ENCODE data around the gene STAT1.
"Not testable (repeated sequence)": the region's sequence is repeated elsewhere in the genome, so short reads cannot be mapped to it uniquely, and the experiment has no call there.

STAT1 gene

DNA sequence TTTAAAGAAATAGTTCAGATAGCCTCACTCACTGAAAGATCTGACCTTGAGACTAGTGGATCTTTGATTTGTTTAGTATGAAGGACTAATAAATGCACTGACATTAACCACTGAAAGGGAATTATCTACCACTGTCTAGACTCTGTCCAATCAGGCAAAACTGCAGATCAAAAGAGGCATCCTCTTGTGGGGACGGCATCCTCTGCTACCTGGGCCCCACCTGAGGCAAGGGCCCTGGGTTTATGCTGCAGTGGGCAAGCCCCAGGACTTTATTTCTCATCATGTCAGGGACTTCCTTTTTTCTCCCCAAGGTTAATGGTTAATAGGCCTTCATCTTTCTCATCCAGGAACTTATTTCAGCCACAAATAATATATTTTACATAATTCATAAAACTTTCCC, 32.2 kb downstream of the STAT1 start:
- DNase-seq (ENCODE audit: low read depth): no peak

DNA sequence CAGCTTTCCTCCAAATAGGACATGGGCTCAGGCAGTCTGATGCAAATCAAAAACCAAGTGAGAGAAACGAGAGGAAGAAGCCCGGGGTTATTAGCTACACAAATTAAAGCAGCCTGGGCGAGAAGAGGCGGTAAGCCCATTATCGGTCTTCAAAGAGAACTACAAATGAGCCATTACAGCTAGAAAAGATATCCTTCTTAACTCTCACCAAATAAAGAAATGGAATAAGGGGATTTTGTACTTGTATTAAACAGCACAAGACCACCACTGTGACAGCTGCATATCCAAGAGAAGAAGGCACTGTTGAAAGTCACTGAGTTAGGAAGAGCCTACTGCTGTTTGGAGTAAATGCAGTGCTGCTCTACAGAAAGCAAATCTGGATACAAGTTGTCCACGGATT, 32.6 kb downstream of the STAT1 start:
- no peak for DNase-seq (ENCODE audit: low read depth)

DNA sequence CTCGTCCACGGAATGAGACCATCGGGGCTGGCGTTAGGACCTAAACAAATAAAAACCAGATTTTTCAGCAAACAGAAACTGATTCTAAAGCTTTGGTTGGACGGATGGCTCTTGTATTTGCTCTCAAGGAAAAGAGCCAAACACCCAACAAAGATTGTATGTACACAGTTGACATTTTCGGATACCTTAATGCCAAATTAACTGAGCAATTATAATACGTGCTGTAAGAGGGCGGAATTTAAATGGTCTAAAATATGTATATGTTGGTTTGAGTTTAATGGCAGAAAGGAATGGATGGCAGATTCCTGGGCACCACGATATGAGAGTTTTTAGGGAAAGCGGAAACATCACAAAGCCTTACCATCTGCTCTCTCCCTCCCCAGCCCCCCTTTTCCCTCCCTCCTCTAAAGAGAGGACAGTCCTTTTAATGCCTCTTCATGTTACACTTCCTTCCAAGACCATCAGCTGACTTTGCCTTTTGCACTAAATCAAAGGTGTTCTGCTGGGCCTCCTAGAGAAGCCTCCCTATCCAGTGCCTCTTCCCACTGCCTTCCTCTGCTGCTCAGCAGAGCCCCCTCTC, 33.3 kb downstream of the STAT1 start:
- DNase-seq (ENCODE audit: low read depth): no peak

DNA sequence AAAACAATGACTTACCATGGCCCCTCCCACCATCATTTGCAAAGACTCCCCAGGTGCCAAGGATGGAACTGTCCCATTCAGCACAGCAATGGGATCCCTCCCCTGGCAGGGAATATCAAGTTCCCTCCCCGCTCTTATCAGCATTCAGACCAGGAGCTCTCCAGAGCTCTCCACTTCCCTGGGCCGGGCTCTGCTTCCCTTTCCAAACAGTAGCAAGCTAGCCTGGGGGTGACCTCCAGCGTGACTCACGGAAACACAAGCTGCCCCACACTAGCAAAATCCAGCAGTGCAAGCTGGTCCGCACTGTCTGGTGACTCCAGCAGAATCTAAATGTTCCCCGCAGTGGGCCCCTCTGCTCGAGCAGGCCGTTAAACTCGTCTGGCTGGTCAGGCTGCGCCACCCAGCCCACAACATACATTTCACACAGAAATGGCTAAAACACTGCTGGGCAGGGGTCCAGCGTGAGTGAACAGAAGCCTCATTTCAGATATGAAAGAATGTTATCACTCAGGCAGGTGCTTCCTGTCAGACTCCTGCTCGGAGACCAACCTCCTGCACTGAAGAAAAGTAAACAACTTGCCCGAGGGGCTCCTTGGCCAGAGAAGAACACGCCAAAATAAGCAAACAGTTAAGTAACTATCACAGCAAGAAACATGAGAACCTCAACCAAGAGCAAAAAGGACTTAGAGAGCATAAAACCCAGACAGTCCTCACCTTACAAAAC, 33.9 kb downstream of the STAT1 start:
- no peak for DNase-seq (ENCODE audit: low read depth)

DNA sequence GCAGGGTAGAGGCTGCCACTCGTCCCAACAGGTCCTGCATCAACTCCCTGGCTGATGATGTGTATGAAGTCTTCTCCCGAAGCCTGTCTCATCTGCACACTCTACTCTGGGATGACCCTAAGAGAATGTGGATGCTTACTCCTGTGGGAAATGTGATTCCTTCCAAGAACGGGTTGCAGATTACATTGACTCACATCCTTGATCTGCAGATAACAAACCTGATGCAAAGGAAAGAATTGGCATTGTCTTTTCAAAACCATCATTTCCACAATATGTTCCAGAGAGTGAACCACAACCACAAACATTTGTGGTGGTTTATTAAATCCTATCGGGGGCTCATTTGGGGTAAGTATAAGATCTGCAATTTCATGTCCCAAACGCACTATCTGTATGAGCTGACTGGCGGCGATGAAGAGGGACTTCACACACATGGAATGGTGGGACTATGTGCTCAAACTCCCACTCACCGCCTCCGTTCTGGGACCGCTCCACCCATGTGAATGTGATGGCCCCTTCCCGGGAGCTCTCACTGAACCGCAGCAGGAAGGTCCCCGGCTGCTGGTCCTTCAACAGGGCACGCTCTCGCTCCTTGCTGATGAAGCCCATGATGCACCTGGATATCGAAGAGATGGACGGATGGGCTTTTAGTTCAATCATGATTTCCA, 35.5 kb downstream of the STAT1 start:
- no peak for DNase-seq (ENCODE audit: low read depth)

DNA sequence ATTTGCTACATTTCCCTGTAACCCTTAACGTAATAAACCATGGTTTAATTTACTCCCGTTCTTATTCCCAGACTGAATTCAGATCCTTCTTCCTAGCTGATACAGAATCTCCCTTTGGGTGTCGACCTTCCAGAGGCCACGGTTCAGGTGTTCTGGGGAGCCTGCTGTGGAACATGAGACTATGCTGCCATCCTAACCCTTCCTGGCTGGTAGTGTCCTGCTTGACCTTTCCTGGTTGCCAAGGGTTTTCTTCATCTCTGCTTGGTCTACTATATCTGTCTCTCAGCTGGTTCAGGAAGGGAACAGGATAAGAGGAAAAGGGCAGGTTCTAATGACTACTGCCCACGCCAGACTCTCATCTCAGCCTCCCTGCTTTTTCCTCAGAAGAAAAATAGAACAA, 36.5 kb downstream of the STAT1 start:
- DNase-seq (ENCODE audit: low read depth): no peak

DNA sequence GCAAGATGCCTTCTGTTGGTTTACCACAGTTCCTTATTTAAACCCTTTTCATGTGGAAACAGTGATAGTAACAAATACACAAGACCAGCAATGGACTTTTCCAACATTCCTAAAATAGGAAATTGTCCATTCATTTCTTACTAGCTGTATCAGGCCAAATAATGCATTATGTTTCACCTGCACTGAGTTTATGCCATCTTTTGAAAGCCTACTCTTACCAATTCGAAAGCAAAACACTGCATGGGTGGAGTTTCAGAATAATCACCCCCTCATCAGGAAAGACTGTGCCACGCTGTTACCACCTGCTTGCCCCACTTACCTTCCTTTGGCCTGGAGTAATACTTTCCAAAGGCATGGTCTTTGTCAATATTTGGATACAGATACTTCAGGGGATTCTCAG, 37.5 kb downstream of the STAT1 start:
- no peak for DNase-seq (ENCODE audit: low read depth)

DNA sequence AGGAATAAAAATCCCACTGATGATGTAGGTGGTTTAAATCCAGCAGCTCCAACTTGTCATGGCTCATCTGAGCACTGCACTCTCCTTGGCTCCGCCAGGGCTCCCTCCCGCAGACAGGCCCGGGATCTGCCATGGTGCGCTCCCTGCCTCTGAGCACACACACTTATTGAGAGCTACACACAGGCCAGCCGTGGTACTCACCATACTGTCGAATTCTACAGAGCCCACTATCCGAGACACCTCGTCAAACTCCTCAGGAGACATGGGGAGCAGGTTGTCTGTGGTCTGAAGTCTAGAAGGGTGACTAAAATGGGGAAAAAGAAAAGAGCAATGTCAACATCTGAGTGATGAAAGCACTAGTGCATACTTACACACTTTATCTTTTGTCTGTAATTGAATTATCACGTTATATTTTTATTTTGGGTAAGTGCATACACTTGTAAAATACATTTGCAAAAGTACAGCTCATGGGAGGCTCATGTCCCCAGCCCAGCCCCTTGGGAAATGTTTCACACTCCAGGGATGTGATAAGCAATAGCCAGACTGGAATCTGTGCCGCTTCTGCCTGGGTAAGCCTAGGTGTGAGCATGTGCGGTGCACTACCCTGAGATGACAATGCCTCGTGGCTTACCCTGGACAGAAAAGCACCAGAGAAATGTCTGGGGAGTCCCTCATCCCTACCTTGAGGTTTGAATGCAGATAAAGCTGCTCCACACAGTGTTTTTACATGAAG, 39.2 kb downstream of the STAT1 start:
- no peak for DNase-seq (ENCODE audit: low read depth)

DNA sequence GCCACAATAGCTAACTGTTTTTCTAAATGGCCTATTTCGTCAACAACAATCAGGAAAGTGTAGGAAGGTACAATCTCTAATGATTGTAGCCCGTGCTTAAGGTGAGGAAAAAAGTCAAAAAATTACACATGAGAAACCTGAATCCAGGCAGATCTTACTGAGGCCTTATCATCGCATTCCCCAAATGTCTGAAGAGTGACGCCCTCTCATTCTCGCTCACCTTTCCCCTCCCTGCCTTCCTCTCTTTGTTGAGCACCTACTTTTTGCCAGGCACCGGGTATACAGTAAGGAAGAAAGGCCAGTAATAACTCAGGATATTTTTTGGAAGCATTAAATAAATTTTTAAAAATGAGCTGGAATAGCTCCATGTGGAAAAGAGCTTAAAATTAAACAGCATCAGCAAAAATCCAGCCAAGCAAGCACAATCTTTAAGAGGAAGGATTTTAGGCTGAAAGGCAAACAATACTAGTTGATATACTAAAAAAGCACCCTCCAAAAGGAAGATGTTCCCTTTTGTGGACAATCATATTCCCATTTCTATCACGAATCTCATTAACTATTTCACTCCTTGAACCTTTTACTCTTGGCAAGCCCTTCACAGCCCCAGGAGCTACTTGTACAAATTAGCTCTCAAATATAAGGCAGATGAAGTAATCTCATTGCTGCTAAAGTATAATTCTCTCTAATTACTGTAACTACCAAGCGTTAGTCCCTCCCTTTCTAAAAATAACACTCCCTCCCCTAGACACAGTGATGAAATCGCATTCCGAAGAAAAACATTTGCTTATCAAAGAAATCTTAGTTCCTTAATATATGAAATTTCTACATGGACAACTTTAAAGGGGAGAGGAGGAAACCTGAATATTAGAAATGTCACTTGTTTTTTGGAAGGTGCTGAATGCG, 40.0 kb downstream of the STAT1 start:
- no peak for DNase-seq (ENCODE audit: low read depth)

DNA sequence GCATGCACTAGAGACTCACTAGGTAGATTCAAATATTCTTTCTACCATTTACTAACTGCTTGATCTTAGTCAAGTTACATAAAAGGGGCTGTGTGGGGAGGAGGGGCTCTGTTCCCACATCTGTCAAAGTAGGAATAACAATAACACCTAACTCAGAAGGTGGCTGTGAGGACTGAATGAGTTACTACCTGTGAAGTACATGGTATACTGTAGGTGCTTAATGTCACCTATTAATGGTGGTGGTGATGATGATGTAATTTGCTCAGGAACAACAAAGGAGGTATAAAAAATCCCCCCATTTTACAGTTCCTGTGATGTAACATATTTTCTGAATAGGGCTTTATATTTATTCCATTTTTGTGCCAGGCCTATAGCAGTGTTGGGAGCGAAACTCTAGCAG, 40.7 kb downstream of the STAT1 start:
- no peak for DNase-seq (ENCODE audit: low read depth)

DNA sequence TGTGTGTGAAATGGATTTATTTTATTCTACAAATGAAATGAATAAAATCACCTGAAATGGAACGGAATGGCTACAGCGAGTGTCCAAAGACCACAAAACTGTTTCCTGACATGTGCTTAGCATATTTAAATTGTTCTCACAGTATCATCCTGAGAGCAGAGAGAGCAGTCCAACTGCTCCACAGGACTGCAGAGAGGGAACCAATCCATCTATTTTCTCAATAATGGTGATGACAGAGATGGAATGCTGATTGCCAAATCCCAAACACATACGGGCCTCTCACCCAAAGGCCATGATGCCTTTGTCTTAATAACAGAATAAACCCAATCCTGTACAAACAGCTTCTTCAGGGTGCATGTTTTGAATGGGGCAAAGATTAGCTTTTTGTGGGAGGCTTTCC, 41.1 kb downstream of the STAT1 start:
- DNase-seq (ENCODE audit: low read depth): no peak

DNA sequence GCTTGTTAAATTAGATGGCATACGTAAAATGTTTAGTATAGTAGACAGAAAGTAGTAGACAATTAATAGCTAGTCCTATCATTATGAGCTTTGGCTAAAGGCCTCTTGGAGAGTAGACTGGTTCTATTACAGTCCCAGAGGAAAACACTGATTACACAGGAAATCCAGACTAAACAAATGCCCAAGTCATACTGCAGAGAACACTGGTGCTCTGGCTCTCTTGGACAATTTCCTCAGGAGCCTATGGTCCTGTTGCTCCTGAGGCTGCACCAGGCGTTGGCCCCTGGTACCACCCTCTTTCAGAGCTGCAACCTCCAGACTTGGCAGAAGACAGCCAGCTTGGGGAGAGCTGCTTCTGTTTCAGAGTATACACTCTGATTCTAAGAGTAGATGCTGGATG, 41.8 kb downstream of the STAT1 start:
- no peak for DNase-seq (ENCODE audit: low read depth)

DNA sequence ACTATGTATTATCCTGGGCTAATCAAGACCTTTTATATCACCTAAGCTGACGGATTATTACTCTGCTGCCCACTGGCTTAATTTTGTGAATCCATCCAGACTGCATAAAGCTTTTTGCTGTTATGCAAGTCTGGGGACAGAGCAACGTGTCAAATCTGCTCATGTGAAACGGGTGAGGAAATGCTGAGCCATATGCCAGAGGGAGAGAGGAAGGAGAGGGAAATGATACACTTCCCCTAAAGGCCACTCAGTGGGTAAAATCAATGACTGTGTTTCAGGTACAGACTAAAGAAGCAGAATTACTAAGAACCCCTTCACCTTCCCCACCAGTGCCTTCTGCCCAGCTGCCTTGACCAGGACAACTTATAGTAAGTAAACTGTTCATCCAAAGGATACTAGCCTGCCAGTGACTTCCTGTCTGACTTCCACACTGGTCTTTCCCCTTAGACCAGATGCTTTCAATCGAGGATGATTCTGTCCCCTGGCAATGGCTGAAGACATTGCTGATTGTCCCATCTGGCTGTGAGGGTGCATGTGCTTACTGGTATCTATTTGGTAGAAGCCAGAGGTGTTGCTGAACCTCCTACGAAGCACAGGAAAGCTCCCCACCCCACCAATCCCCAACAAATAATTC, 43.0 kb downstream of the STAT1 start:
- no peak for DNase-seq (ENCODE audit: low read depth)

DNA sequence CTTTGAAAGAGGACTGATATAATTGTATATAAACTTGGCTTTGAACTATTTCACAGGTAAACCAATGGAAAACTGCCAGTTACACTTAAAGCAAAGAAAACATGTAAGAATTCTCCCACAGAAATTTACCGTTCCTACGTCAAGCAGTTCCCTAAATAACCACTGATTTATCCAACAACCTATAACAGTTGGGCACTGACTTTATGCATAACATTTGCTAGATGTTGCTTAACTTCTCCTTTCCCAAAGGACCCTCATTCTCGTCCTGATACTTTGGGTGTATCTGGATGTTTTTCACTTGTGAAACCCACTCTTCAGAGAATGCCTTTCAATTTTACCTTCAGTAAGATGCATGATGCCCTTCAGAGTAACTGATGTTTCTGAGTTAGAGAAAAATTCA, 43.8 kb downstream of the STAT1 start:
- no peak for DNase-seq (ENCODE audit: low read depth)

DNA sequence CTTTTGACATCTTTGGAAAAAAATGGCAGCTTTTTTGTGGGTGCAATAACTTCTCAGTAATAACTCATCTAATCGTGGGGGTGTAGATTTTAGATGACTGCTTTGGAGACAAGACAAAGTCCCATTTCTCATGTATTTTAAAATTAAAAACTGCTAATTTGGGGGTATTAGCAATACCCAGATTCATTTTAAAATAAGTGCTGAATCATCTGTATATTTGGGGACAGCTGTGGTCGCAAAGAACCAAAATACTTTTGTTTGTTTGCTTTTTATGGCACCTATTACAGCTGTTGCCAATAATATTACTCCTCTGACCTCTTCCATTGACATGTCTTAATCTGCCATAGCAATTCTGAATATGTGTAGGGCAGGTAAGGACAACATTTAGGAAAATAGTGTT, 45.4 kb downstream of the STAT1 start:
- no peak for DNase-seq (ENCODE audit: low read depth)

DNA sequence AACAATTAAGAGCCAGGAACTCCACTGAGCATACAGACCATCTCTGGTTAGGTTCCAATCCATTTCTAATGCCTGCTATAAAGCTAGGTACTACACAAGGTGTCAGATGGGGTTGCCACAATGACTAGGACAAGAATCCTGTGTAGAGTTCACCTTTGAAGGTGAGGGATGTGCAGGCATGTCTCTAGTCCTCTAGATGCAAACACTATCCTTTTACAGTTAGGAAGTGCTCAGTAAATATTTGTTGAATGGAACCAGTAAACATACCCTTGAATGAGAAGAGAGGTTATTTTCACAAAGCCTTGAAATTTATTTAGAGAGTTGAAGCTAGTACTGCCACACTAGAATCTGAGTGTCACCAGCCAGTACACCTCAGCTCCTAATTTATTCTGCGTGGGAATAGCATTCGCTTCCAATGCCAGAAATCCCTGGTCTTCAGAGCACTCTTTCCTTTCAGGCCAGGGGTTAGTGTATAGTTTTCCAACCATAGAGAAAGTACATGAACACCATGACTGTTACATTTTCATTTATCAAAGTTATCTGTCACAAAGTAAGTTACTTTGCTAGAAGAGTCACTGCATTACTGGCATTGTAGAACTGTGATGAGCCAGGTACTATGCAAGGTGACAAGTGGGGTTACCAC, 48.3 kb downstream of the STAT1 start:
- DNase-seq (ENCODE audit: low read depth): no peak

DNA sequence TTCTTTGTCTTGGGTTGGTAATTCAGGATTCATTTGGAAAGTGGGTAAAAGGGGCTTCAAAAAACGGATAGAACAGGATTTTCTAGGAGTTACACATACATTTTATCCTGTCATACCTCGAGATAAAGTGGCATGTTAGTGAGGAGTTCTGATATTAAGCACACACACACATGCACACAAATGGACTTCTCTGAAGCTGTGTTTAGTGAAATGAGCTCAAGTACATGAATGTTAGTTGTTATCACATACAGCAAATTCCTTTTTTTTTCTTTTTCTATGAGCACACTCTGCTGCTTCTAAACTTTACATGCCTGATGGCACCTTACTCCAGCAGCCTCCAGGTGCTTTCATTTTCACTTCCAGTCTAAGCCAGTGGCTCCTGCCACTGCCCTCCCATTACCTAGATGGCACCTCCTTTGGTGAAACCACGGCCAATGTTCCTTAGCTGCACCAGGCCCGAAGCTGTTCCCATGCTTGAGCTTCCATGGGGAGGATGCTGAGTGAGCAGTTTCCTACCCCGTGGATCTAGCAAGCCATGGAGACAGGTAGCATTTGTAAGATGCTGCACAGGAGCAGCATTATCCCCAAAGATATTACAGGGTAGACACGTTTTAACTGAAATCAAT, 49.7 kb downstream of the STAT1 start:
- DNase-seq (ENCODE audit: low read depth): no peak

DNA sequence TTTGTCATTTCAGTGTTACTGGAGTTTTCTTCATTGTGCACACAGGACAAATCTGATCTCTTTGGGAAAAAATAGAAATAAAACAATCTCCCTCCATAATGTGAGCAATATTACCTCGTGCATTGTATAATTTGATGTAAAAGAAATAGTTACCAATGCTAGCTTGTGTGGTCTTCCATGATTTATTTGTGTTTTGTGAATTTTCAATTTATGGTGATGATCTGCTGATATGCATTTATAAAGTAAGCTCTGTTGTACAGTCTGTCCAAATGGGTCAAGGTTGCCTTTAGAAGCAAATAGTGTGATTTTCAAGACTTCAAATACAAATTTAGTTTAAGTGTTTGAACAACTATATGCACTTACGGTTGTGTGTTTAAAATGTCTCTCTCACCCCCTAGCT, 50.9 kb downstream of the STAT1 start:
- no peak for DNase-seq (ENCODE audit: low read depth)

DNA sequence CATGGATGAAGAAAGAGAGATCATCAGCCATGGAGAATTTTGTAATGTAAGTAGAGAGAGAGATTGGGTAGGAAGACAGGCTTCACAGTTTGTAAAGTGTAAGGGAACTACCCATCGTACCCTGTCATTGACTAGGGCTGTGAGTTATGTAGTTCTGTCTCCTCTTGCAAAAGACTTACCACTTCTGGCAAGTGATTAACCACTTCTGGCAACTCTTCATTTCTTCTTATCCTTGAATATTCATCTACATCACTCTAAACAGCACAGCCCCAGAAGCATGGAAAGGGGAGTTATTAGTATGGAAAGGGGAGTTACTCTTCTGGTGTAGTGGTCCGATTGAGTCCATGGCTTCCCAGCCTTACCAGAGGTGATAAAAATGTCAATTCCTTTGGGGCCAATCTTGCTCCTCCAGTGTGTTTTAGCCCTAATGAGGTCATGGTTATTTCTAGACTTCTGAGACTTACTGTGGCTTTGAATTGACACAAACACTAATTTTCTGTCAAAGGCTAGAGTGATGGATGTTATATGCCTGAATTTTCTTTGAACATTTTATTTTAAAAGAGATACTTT, 52.0 kb downstream of the STAT1 start:
- no peak for DNase-seq (ENCODE audit: low read depth)

DNA sequence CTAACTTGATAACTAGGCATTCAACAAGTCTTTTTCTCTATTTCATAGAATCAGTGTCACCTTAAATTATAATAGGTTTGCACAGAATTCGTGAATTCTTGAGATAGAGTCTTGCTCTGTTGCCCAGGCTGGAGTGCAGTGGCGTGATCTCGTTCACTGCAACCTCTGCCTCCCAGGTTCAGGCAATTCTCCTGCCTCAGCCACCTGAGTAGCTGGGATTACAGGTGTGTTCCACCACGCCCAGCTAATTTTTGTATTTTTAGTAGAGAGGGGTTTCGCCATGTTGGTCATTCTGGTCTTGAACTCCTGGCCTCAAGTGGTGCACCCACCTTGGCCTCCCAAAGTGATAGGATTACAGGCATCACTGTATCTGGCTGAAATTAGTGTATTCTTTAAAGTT, 52.9 kb downstream of the STAT1 start:
- DNase-seq (ENCODE audit: low read depth): not testable (repeated sequence)

Measured in activated T-helper 1 cell treated with Interleukin-2 at 50 U/mL for 16 hours (primary cell).